Stimulated activated CD4-positive, alpha-beta T cell treated with anti-CD3 and anti-CD28 coated beads, Interleukin-12 subunit alpha, Interleukin-12 subunit beta, amount 100 ng/mL, for 24 hours (primary cell): Measurements from ENCODE around the gene SRP19.
A peak's percentile ranks its signal among the peaks of the same experiment; 100 is the strongest.
"Not testable (repeated sequence)": the region's sequence is repeated elsewhere in the genome, so short reads cannot be mapped to it uniquely, and the experiment has no call there.

Experiments used
- DNase-seq, 2 experiments: peaks; one replicate each; pipeline ENCODE4 v3.0.0-alpha.2; 2020; ENCODE audit warnings: low read depth in 2 of 2

The SRP19 gene

DNA sequence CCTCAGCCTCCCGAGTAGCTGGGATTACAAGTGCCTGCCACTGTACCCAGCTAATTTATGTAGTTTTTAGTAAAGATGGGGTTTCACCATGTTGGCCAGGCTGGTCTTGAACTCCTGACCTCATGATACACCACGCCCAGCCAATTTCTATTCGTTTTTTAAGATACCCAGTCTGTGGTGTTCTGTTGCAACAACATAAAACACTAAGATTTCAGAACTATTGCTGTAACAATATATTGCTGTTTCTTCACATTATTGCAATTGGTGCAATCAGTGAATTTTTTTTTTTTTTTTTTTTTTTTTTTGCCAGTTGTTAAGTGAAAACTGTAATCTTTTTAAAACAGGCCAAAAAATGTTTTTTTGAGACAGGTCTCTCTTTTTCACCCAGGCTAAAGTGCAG lies 9.9 kb downstream of the SRP19 start:
- DNase-seq, result no peak

DNA sequence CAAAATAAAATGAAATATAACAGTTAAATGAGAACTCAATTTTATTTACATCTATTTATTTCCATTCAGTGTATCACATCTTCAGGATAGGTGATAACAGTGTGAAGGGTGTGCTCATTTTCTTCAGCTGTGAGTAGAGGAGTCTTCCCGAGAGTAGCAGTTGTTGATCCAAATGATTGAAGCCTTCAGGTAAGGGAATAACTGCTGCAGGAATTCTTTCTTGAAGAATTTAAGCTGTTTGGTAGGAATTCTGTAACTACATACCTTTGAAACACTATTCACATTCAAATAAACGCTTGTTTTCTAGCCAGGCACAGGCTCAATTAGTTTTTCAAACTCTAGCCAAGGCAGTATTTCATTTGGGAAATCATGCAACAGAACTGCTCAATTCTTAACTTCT lies 15.3 kb downstream of the SRP19 start:
- no peak for DNase-seq

DNA sequence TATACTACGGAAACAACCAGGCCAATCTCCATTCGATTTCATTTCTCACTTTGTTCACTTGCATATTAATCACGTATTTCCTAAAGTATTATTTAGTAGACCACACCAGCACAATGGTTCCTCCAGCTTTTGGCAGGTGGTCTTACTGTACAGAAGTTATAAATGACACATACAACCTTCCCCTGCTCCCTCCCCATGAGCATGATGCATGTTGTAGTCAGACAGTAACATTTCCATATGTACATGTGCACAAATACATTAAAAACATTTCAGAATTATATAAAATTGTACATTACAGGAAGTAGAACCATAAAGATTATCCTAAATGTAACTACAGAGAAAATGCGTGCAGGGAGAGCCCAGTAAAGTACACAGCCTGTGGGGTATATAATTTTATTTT lies 17.0 kb downstream of the SRP19 start:
- DNase-seq, result no peak

DNA sequence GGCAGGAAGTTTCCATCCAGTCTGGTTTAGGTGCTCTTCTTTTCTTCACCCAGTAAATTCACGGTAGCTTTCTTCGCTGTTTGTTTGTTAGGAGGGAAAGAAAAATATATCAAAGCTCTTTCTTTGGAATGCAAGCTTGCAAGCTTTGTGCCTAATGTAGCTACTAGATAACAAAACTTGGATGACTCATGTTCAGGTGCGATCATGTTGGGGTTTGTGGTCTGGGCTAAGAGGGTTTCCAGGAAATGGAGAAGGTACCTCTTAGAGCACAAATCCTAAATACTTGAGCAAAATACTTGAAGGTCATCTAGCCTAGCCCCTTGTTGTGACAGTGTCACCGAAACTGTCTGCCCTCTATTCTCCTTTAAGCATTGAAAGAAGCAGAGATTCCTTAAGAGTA lies 17.7 kb downstream of the SRP19 start:
- DNase-seq, result peak; percentile 10 to 12

DNA sequence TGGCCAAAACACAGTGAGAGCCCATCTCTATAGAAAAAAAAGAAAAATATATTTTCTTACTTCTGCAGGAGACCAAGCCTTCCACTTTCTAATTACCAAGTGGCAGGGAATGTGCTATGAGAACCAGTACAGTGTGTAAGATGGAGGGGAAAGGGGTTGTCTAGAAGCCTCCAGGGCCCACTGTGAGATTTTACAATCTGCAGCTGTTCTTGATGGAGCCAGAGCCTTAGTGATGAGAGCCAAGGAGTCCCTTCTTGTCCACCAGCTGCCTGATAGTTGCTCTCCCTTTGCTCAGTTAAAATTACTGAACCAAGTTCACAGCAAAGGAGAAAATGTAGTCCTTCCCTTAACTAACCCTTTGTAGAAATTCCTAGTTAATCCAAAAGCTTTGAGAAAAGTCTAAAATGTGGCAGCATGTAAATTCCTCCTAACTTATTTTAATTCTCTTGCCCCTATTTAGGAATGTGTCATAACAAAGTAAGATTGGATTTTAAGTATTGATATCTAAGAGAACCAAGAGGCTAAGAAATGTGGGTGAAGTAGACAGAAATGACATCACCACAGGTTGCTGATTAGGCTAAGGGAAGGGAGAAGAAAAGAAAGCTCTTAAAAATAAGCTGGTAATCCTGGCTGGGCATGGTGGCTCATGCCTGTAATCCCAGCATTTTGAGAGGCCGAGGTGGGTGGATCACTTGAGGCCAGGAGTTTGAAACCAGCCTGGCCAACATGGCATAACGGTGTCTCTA lies 19.3 kb downstream of the SRP19 start:
- no peak for DNase-seq

DNA sequence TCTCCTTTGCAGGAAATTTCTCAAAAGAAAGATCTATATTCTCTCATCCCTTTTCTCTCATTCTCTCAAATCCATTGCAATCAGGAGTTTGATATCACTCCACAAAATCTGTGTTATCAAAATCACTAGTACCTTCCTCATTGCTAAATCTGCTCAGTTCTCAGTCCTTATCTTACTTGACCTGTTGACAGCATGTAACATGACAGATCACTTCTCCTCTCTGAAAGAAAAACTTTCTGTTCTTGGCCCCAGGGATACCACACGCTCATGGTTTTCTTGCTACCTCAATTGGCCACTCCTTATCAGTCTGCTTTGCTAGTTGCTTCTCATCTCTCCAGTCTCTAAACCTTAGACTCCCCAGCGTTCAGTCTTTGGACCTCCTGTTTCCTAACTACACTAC lies 22.1 kb downstream of the SRP19 start:
- no peak for DNase-seq

DNA sequence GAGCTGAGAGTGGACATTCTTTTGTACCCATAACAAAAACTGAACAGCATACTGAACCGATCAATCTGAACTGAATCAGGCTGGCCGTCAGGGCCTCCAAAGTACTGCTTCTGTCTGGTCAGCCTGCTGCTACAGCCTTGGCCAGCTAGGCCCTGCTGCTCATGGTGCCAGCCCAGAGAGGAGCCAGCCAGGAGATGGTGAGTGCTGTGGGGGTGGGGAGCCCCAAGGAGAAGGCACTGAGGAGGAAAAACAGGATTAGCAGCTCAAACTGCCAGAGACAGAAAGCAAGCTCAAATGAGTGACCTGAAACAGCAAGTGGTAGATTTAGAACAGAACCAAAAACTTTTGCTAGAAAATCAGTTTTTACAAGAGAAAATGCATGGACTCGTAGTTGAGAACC lies 23.9 kb downstream of the SRP19 start:
- no peak for DNase-seq

DNA sequence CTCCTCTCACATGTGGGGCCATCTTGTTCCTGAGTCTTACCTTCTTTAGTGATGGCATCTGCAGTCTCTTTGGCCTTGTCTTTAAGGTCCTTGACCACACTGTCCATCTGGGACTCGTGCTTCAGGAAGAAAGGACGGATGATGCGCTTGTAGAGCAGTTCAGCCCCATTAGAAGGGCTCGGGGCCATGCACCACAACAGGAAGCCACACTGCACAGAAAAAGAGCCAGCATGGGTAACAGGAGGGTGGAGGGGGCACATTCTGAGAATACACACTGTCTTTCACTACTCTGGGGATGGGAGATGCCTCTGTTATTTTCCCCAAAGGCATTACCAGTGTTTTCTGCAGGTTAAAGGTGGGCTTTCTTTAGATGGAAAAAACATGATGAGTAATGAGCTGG lies 25.9 kb downstream of the SRP19 start:
- DNase-seq, result no peak

DNA sequence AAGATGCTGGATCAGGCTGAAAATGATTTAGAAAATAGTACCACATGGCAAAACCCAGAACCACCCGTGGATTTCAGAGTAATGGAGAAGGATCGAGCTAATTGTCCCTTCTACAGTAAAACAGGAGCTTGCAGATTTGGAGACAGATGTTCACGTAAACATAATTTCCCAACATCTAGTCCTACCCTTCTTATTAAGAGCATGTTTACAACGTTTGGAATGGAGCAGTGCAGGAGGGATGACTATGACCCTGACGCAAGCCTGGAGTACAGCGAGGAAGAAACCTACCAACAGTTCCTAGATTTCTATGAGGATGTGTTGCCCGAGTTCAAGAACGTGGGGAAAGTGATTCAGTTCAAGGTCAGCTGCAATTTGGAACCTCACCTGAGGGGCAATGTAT lies 31.0 kb downstream of the SRP19 start:
- DNase-seq, result not testable (repeated sequence)

DNA sequence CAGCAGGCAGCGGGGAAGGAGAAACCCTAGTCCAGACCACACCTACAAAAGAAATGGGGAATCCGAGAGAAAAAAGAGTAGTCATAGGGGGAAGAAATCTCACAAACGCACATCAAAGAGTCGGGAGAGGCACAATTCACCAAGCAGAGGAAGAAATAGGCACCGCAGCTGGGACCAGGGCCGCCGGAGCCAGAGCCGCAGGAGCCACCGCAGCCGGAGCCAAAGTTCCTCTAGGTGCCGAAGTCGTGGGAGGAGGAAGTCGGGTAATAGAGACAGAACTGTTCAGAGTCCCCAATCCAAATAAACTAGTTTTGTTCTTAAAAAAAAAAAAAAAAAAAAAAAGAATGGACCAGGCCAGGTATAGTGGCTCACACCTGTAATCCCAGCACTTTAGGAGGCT lies 31.7 kb downstream of the SRP19 start:
- DNase-seq, result no peak

DNA sequence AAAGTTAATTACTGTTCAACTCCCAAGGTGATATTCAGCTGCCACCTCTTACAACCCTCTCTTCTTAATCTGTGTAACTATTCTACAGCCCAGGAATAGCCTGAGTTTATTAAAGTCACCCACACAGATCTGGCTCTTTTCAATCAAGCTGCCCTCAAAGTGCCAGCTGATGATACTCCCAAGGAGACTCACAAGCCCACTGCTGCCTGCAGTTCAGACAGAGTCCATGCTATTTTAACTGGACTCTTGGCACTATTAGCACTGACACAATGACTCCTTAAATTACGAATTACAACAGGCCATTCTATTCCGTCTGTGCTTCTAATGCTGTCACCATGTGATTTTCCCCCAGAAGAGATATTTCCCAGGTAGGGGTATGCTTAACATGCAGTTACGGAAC lies 34.6 kb downstream of the SRP19 start:
- no peak for DNase-seq

DNA sequence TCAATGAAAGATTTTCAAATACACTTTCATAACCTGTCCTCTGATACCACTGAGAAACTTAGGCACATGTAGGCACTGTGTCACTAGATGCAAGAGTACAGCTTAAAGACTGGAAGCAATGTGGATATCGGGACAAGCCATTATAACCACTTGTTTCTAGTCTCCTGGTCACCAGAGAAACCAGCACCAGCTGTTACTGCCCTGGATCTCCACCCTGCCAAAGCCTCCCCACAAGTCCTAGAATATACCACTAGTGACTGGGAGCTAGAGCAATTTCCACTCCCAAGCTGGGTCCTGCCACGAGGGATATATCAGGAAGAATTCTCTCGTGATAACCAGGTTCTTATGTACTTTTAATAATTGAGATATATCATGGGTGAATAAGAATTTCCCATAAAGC lies 41.5 kb downstream of the SRP19 start:
- no peak for DNase-seq

DNA sequence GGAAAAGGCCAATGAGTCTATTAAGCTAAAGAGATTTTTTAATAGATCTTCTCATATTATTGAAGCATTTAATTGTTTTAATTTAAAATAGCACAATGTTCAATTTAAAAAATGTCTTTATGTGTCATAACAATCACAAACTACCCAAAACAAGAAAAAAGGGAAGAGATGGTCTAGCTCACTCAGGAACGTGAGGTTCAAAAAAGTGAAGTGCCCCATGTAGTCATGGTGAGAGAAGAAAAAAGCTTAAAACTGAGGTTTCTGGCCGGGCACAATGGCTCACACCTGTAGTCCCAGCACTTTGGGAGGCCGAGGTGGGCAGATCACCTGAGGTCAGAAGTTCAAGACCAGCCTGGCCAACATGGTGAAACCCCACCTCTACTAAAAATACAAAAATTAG lies 43.9 kb downstream of the SRP19 start:
- DNase-seq, result not testable (repeated sequence)

DNA sequence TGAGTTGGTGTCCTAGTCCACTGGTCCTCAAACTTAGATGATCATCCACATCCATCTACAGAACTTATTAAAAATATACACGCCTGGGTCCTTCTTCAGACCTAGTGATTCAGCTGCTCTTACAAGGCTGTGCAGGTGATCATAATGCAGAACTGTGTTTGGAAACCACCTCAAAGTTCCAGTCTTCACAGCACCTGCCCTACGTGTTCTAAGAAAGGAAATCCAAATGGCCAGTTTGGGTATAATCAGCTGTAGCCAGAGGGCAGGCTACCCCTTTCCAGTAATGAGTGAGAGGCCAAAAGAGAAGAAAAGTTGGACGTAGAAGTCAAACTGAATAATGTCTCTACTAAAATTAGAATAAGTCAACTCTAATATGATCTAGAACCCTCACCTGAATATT lies 45.5 kb downstream of the SRP19 start:
- no peak for DNase-seq

DNA sequence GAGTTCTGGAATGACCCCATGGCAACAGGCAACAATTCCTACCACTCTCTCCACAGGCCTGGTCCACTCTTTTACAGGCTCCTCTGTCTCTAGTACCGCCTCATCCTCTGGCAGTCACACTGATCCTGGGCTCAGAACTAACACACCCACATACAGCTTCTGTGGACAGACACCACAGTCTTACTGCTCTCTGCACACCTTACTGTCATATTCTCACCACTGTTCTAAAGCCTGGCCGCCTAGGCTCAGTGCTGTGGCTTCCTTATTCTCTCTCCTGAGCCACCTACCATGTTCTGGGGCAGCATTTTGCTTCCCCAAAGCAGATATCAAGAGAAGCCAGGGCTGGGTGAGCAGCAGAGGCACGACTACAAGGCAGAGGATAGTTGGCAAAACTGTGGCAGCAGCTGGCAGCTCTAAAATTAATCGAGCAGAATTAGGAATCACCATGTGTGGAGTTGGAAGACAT lies 46.1 kb downstream of the SRP19 start:
- no peak for DNase-seq

DNA sequence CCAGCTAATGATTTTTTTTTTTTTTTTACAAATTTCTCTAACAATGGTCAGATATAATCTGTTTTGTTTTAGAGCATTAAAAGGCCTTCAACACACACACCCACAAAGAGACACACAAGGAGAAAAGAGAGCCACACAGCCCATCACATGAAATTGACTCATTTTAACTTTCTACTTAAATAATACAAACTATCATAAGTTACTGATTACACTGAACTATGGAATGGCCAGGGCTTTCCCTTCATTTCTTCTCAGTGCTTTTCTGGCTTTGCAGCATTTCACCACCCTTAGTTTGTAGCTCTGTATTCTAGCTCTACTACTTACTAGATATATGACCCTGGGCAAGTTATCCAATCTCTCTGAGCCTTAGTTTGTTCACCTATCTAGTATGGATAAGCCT lies 47.8 kb downstream of the SRP19 start:
- no peak for DNase-seq

DNA sequence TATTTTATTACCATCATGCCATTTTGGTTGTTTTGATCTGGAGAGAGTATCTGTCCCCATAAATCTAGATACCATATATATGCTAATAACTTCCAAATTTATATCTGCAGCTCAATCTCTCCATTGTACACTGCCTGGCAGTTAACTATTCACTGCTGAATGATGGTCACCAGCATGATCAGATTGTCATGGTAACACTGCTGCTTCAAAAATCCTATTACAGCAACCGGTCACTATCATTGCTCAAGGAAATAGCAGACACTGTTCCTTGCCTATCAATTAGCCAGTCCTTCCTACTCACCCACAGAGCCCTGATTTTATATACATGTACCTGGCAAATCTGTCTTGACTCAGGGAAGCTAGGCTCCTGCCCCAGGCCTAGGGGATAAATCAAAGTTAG lies 49.4 kb downstream of the SRP19 start:
- DNase-seq, result no peak

DNA sequence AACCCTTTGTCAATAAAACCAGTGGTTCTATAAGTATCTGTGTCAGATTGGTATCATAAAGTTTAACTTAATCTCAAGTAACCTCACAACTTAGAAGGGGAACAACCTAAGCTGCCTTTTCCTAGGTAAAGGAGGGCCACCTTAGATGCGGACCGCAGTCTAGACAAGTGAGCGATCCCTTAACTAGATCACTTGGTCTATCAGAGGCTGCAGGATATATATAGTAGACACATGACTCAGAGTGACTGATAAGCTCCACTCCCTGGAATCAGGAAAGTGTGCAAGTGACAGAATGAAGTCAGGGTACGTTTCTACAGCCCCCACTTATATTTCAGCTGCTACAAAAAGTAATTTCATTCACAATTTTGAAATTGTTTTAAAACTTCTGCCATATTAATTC lies 53.5 kb downstream of the SRP19 start:
- no peak for DNase-seq

DNA sequence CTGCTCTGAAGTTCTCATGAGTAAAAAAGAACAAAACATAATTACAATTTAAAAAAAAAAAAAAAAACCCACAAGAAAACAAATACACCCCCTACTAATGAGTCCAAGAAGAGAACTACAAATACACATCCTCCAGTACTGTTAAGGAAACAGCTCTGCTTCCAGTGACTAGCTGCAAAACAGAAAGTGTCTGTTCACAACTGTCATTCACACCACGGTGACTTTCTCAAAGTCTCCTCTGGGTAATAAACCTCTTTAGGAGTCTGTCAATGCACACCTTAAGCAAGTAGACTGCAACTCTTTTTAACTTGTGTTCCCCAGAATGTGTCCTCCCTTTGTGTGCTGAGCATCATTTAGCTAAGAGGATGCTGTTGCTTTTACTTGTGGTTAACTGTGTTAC lies 54.7 kb downstream of the SRP19 start:
- no peak for DNase-seq

DNA sequence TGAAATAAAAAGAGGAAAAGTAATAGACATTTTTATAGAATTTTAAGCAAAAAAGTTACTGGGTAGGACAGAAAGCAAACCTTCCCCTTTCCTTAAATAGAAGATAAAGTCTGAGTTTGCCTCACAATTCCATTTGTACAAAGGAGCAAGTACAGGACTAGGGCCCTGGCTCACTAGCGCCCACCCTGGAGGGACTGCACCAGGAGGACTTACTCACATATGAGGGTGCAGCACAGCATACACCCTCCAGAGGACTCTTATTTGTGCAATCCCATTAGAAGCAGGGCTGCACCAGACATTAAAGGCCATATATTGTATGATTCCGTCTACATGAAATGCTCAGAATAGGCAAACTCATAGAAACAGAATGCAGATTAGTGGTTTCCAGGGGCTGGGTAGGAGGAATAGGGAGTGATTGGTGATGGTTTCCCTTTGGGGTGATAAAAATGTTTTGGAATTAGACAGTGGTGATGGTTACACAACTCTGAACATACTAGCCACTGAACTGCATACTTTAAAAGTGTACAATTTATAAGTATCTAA lies 56.4 kb downstream of the SRP19 start:
- no peak for DNase-seq

DNA sequence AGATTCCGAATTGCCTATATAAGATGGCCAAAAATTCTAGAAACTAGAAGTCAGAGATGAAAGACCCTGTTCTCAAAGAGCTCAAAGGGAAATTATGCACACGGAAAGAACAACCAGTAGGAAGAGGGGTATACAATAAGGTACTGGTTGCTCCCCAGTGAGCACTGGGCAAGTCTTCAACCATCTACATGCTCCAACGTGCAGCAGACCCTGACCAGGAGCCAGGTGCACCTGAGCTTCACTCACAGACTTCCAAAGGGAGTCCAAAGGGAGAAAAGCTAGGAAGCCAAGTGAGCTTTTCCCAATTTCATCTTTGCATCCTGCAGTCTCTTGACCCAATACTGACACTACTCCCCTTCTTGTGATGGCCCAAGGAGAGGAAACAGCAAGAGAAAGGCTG lies 57.0 kb downstream of the SRP19 start:
- no peak for DNase-seq

DNA sequence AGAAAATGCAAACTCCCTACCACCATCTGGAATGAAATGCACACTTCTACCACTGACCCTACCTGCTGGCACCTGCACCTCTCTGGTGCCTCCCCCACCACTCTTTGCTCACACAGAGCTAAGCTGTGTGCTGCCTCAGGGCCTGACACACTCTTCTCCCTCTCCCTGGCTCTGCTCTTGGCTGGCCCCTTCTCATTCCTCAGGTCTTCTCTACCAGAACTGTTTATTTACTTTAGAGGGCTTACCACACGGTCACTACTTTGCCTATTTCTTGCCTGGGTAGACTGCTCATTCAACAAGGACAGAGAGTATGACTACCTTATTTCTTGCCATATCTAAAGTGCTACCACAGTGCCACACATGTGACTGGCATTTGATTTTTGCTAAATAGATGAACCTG lies 57.6 kb downstream of the SRP19 start:
- no peak for DNase-seq
